ENCODE results near the gene RPS6KB1. TPM values are rescaled to one million over a fixed set of nuclear protein-coding genes. Genes with fewer than 3 reads are reported as not detected.
"Not testable (repeated sequence)": the region's sequence is repeated elsewhere in the genome, so short reads cannot be mapped to it uniquely, and the experiment has no call there.

RPS6KB1 gene
- total and polyA plus RNA-seq, 4 donors = 8.7 to 59.2 (median 17.5) TPM

DNA sequence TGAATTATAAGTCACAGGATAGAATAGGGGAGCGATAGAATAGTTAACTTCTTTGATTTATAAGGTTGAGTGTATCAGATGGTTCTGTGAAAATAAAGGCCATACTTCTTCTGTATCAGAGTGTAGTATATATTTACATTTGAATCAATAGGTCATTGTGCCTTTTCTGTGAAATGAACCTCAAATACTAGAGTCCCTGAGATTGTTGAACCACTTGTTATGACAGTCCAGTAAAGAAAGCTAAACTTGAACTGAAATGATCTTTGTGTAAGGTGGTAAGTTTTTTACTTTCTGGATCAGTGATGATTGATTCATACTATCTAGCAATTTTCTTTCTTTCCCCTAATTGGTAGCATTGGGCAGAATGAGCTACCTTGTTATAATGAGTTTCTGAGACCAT is 40.4 kb downstream of the RPS6KB1 start:
- ATAC-seq (ENCODE audit: insufficient read depth, low FRiP score); H3K4me1 ChIP-seq (ENCODE audit: control insufficient read depth in 5 of 5, insufficient read depth in 5 of 5, low read length in 5 of 5); H3K27ac ChIP-seq (ENCODE audit: low read depth in 1 of 2, low read length in 1 of 2); H3K4me3 ChIP-seq; H3K27me3 ChIP-seq (ENCODE audit: control insufficient read depth in 3 of 3, insufficient read depth in 3 of 3, low read length in 2 of 3); H3K9me3 ChIP-seq (ENCODE audit: control insufficient read depth in 4 of 4, insufficient read depth in 3 of 4, low read length in 3 of 4); H3K9ac ChIP-seq (ENCODE audit: insufficient read depth in 1 of 2, low read length in 2 of 2); DNase-seq: not testable (repeated sequence)
- 97 to 100% methylated on average over 1 of the region's 1 CpG for WGBS, 2 donors
- H3K36me3 ChIP-seq (ENCODE audit: control insufficient read depth in 4 of 4, insufficient read depth in 4 of 4, low read length in 4 of 4) = peaks cover 8 to 30% (median 17%) of the 10 kb centered on the region in 4 donors

DNA sequence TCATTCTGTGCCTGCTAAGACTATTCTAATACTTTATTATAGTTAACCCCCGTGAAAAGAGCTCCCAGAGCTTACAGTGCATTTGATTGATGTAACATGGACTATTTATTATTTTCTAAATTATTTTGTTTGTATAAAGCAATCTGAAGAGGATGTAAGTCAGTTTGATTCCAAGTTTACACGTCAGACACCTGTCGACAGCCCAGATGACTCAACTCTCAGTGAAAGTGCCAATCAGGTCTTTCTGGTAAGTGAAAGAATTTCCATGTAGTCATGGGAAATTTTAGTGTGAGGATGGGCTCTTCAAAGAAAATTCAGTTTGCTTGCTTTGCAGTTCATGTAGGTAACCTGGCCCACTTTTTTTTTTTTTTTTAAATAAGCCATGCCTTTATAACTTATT is 47.8 kb downstream of the RPS6KB1 start:
- not testable (repeated sequence) for H3K4me1 ChIP-seq (ENCODE audit: control insufficient read depth in 5 of 5, insufficient read depth in 5 of 5, low read length in 5 of 5); DNase-seq; H3K9ac ChIP-seq (ENCODE audit: insufficient read depth in 1 of 2, low read length in 2 of 2); ATAC-seq (ENCODE audit: insufficient read depth, low FRiP score); H3K27me3 ChIP-seq (ENCODE audit: control insufficient read depth in 3 of 3, insufficient read depth in 3 of 3, low read length in 2 of 3); H3K4me3 ChIP-seq; H3K27ac ChIP-seq (ENCODE audit: low read depth in 1 of 2, low read length in 1 of 2); H3K9me3 ChIP-seq (ENCODE audit: control insufficient read depth in 4 of 4, insufficient read depth in 3 of 4, low read length in 3 of 4)
- WGBS, 2 donors = 69 to 77% methylated on average over 3 of the region's 3 CpGs
- H3K36me3 ChIP-seq (ENCODE audit: control insufficient read depth in 4 of 4, insufficient read depth in 4 of 4, low read length in 4 of 4) = peaks cover 2 to 28% (median 16%) of the 10 kb centered on the region in 4 donors

DNA sequence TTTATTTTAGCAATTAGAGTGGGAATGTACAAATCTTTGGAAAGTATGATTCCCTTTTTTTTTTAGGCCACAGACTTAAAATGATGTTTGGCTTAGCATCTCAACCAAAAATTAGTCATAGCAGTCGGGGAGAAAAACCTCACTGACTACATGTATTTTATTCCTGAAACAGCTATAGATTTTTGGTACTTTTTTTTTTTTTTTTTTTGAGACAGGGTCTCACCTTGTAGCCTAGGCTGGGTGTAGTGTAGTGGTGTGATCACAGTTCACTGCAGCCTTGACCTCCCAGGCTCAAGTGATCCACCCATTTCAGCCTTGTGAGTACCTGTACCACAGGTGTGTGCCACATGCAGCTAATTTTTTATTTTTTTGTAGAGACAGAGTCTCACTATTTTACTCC is 48.2 kb downstream of the RPS6KB1 start:
- WGBS, 2 donors = 93 to 98% methylated on average over 1 of the region's 1 CpG
- no peaks in the 10 kb centered on the region for H3K4me1 ChIP-seq (ENCODE audit: control insufficient read depth in 5 of 5, insufficient read depth in 5 of 5, low read length in 5 of 5)
- H3K27ac ChIP-seq (ENCODE audit: low read depth in 1 of 2, low read length in 1 of 2) = no peak overlapping the region
- no peaks in the 10 kb centered on the region for H3K27me3 ChIP-seq (ENCODE audit: control insufficient read depth in 3 of 3, insufficient read depth in 3 of 3, low read length in 2 of 3)
- TF ChIP-seq, protein P1, sequence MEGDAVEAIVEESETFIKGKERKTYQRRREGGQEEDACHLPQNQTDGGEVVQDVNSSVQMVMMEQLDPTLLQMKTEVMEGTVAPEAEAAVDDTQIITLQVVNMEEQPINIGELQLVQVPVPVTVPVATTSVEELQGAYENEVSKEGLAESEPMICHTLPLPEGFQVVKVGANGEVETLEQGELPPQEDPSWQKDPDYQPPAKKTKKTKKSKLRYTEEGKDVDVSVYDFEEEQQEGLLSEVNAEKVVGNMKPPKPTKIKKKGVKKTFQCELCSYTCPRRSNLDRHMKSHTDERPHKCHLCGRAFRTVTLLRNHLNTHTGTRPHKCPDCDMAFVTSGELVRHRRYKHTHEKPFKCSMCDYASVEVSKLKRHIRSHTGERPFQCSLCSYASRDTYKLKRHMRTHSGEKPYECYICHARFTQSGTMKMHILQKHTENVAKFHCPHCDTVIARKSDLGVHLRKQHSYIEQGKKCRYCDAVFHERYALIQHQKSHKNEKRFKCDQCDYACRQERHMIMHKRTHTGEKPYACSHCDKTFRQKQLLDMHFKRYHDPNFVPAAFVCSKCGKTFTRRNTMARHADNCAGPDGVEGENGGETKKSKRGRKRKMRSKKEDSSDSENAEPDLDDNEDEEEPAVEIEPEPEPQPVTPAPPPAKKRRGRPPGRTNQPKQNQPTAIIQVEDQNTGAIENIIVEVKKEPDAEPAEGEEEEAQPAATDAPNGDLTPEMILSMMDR (IDR thresholded peaks at IDR 0.05; ENCODE audit: control extremely low read depth, extremely low read depth) = no peak
- no peak overlapping the region for H3K4me3 ChIP-seq
- peaks cover 3 to 28% (median 15%) of the 10 kb centered on the region in 4 donors for H3K36me3 ChIP-seq (ENCODE audit: control insufficient read depth in 4 of 4, insufficient read depth in 4 of 4, low read length in 4 of 4)
- ATAC-seq (ENCODE audit: insufficient read depth, low FRiP score) = no peak
- no peak for DNase-seq
- no peaks in the 10 kb centered on the region for H3K9me3 ChIP-seq (ENCODE audit: control insufficient read depth in 4 of 4, insufficient read depth in 3 of 4, low read length in 3 of 4)
- no peak overlapping the region for H3K9ac ChIP-seq (ENCODE audit: insufficient read depth in 1 of 2, low read length in 2 of 2)

DNA sequence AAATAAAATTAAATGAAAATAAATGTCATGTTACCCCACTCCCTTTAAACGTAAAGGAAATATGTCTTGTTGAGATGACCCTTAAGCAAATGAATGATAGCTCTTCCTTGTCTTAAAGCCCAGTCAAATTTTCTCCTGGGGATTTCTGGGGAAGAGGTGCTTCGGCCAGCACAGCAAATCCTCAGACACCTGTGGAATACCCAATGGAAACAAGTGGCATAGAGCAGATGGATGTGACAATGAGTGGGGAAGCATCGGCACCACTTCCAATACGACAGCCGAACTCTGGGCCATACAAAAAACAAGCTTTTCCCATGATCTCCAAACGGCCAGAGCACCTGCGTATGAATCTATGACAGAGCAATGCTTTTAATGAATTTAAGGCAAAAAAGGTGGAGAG is 53.5 kb downstream of the RPS6KB1 start:
- not testable (repeated sequence) for H3K4me1 ChIP-seq (ENCODE audit: control insufficient read depth in 5 of 5, insufficient read depth in 5 of 5, low read length in 5 of 5); H3K27me3 ChIP-seq (ENCODE audit: control insufficient read depth in 3 of 3, insufficient read depth in 3 of 3, low read length in 2 of 3); DNase-seq; H3K4me3 ChIP-seq; H3K27ac ChIP-seq (ENCODE audit: low read depth in 1 of 2, low read length in 1 of 2); ATAC-seq (ENCODE audit: insufficient read depth, low FRiP score); H3K9ac ChIP-seq (ENCODE audit: insufficient read depth in 1 of 2, low read length in 2 of 2); H3K9me3 ChIP-seq (ENCODE audit: control insufficient read depth in 4 of 4, insufficient read depth in 3 of 4, low read length in 3 of 4)
- 91 to 96% methylated on average over 7 of the region's 7 CpGs for WGBS, 2 donors
- peaks cover 8 to 20% (median 11%) of the 10 kb centered on the region in 4 donors for H3K36me3 ChIP-seq (ENCODE audit: control insufficient read depth in 4 of 4, insufficient read depth in 4 of 4, low read length in 4 of 4)

DNA sequence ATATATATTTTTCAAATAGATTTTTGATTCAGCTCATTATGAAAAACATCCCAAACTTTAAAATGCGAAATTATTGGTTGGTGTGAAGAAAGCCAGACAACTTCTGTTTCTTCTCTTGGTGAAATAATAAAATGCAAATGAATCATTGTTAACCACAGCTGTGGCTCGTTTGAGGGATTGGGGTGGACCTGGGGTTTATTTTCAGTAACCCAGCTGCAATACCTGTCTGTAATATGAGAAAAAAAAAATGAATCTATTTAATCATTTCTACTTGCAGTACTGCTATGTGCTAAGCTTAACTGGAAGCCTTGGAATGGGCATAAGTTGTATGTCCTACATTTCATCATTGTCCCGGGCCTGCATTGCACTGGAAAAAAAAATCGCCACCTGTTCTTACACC is 54.4 kb downstream of the RPS6KB1 start:
- H3K27me3 ChIP-seq (ENCODE audit: control insufficient read depth in 3 of 3, insufficient read depth in 3 of 3, low read length in 2 of 3); DNase-seq; H3K4me1 ChIP-seq (ENCODE audit: control insufficient read depth in 5 of 5, insufficient read depth in 5 of 5, low read length in 5 of 5); H3K27ac ChIP-seq (ENCODE audit: low read depth in 1 of 2, low read length in 1 of 2); ATAC-seq (ENCODE audit: insufficient read depth, low FRiP score); H3K9ac ChIP-seq (ENCODE audit: insufficient read depth in 1 of 2, low read length in 2 of 2); H3K4me3 ChIP-seq; H3K9me3 ChIP-seq (ENCODE audit: control insufficient read depth in 4 of 4, insufficient read depth in 3 of 4, low read length in 3 of 4): not testable (repeated sequence)
- H3K36me3 ChIP-seq (ENCODE audit: control insufficient read depth in 4 of 4, insufficient read depth in 4 of 4, low read length in 4 of 4) = peaks cover 6 to 22% (median 13%) of the 10 kb centered on the region in 4 donors
- WGBS, 2 donors = 76 to 83% methylated on average over 4 of the region's 4 CpGs
